ENCODE measurements around the gene ADORA2B. TPM values are rescaled to one million over a fixed set of nuclear protein-coding genes. Genes with fewer than 3 reads are reported as not detected.

The ADORA2B gene
- total and polyA plus RNA-seq, 2 of the 4 experiments (the other 2 are of a cell fraction) = 5.2 to 5.5 TPM

GRCh38 chr17:15919466-15919865, 25.5 kb upstream of the ADORA2B start:
- Histone ChIP-seq H3K56ac (ENCODE audit: extremely low read depth, insufficient read depth, low read length) (no peak overlapping the region), H4K8ac (ENCODE audit: low read depth in 2 of 2, low read length in 2 of 2) (peak overlapping the region in 1 of 2 experiments; percentile 82; a peak in 2 of 4 replicates), H2AFZ (replicated peaks; ENCODE audit: low read length, poor library complexity) (no peak overlapping the region), H3K9me1 (ENCODE audit: insufficient read depth, low read length) (peaks cover 4% of the 10 kb centered on the region), H3K9me3 (ENCODE audit: control insufficient read depth, insufficient read depth, low read length) (peaks cover 8% of the 10 kb centered on the region), H2BK20ac (ENCODE audit: low read depth, low read length) (peak overlapping the region; percentile 77), H3K27me3 (ENCODE audit: control insufficient read depth, insufficient read depth, low read length) (no peaks in the 10 kb centered on the region), H2AK5ac (ENCODE audit: low read depth, low read length) (peak overlapping the region; percentile 97), H2AK9ac (replicated peaks; ENCODE audit: low read depth, low read length, poor library complexity) (no peak overlapping the region), H2BK5ac (ENCODE audit: low read depth, low read length, poor library complexity, severe bottlenecking) (peak overlapping the region; percentile 36), H2BK120ac (ENCODE audit: low read depth, low read length) (peak overlapping the region; percentile 85), H2BK15ac (ENCODE audit: low read depth, low read length) (peak overlapping the region; percentile 90; the same call in 2 of the 3 replicates), H4K5ac (ENCODE audit: low read depth, low read length) (peak overlapping the region; percentile 66; the same call in 1 of the 2 replicates), H4K20me1 (ENCODE audit: insufficient read depth, low read length) (no peaks in the 10 kb centered on the region), H3K4me3 (ENCODE audit: insufficient read depth, low read depth, low read length) (no peak overlapping the region), H3K14ac (replicated peaks; ENCODE audit: low read depth, low read length) (peak overlapping the region; percentile 35; the same call in 1 of the 2 replicates), H3K36me3 (ENCODE audit: control insufficient read depth, insufficient read depth, low read length) (no peaks in the 10 kb centered on the region), H3K4ac (ENCODE audit: low read depth, low read length) (peak overlapping the region; percentile 83), H3K27ac (ENCODE audit: insufficient read depth, low read length) (no peak overlapping the region), H3K4me1 (ENCODE audit: control insufficient read depth, insufficient read depth, low read length) (peaks cover 8% of the 10 kb centered on the region), H3K18ac (ENCODE audit: low read depth, low read length) (peak overlapping the region; percentile 84), H4K91ac (ENCODE audit: insufficient read depth, low read depth, low read length) (peak overlapping the region; percentile 78), H3K4me2 (ENCODE audit: low read depth, low read length) (no peak overlapping the region), H3K9ac (ENCODE audit: low read depth, low read length) (no peak overlapping the region), H3K79me1 (ENCODE audit: low read depth in 1 of 2, low read length in 2 of 2) (no peaks in the 10 kb centered on the region), H3K23ac (ENCODE audit: low read depth, low read length) (peak overlapping the region; percentile 15; the same call in 1 of the 2 replicates)
- intact Hi-C loops (cut with micrococcal nuclease) = no loop called here
- TF ChIP-seq SMC3 (IDR thresholded peaks at IDR 0.05; ENCODE audit: low read depth, low read length) (no peak), MAZ (IDR thresholded peaks at IDR 0.05; ENCODE audit: borderline replicate concordance, low read depth, low read length) (no peak), CEBPB (IDR thresholded peaks at IDR 0.05; ENCODE audit: low read depth, low read length) (no peak), MAFK (IDR thresholded peaks at IDR 0.05; ENCODE audit: low read depth, low read length) (no peak), RAD21 (IDR thresholded peaks at IDR 0.05; ENCODE audit: low read length) (no peak), POLR2A (IDR thresholded peaks at IDR 0.05; ENCODE audit: low read depth, low read length) (no peak), CHD1 (IDR thresholded peaks at IDR 0.05; ENCODE audit: low read depth, low read length) (no peak), NFE2L2 (IDR thresholded peaks at IDR 0.05; ENCODE audit: low read depth, low read length) (no peak), BHLHE40 (IDR thresholded peaks at IDR 0.05; ENCODE audit: low read depth, low read length) (no peak), RFX5 (IDR thresholded peaks at IDR 0.05; ENCODE audit: low read depth, low read length) (no peak), ELK1 (IDR thresholded peaks at IDR 0.05; ENCODE audit: borderline replicate concordance, low read depth, low read length) (no peak), CTCF (conservative IDR thresholded peaks at IDR 0.05; ENCODE audit: low read depth, low read length) (no peak)
- in situ Hi-C loops (cut with MboI; ENCODE audit: low sequenced_read_pairs) = no loop called here
- no TSS peak for BruUV-seq (replicated peaks)
- ATAC-seq (ENCODE audit: low read depth) (no peak), DNase-seq (no peak)
- ChIA-PET POLR2A (ENCODE audit: unreplicated experiment) (no interaction called here), CTCF (no interaction called here)
- dilution Hi-C loops (cut with HindIII; ENCODE audit: low sequenced_read_pairs, unreplicated experiment) = no loop called here

Measured in IMR-90 (cell line).